Breast epithelium (tissue), 4 donors: ENCODE data around the gene ZPR1. TPM values are rescaled to one million over a fixed set of nuclear protein-coding genes. Genes with fewer than 3 reads are reported as not detected.
A peak's percentile ranks its signal among the peaks of the same experiment; 100 is the strongest.

Experiments used
- DNase-seq, 2 donors: peaks; one replicate each; pipeline ENCODE4 v3.0.0-alpha.2; 2019; ENCODE audit warnings: low spot score in 2 of 2
- H3K27ac ChIP-seq, 2 donors: fragments of 200-600 bp; sonication (generic) in 1 of 2; one replicate each; pipeline ENCODE4 v1.5.1; 2016 to 2019; ENCODE audit warnings: mild to moderate bottlenecking in 1 of 2
- H3K27me3 ChIP-seq, 2 donors: fragments of 200-600 bp; sonication (generic) in 1 of 2; one replicate each; pipeline versions ENCODE4 v1.5.1 to v1.6.0; 2017 to 2019; ENCODE audit warnings: control low read depth in 1 of 2, mild to moderate bottlenecking in 1 of 2
- H3K36me3 ChIP-seq: fragments of 200-600 bp; one replicate; pipeline ENCODE4 v1.5.1; 2019
- H3K4me1 ChIP-seq, 2 donors: fragments of 200-600 bp; sonication (generic); one replicate each; pipeline ENCODE4 v1.5.1; 2016 to 2019; ENCODE audit warnings: control low read depth in 1 of 2
- H3K4me3 ChIP-seq, 3 donors: fragments of 200-600 bp; sonication (generic); 1 replicate in 2 of 3; 2 replicates in 1 of 3; pipeline ENCODE4 v1.5.1; 2016 to 2019; ENCODE audit warnings: mild to moderate bottlenecking in 3 of 3, moderate library complexity in 2 of 3
- H3K9me3 ChIP-seq, 2 donors: fragments of 200-600 bp; sonication (generic) in 1 of 2; one replicate each; pipeline ENCODE4 v1.5.1; 2016 to 2019; ENCODE audit warnings: control low read depth in 1 of 2
- CTCF ChIP-seq, 3 donors: fragments of 450-650 bp; IDR thresholded peaks; one replicate each; pipeline ENCODE4 v1.5.1; 2016 to 2017; ENCODE audit warnings: antibody characterized with exemption in 3 of 3, mild to moderate bottlenecking in 3 of 3, moderate library complexity in 3 of 3
- POLR2A ChIP-seq: fragments of 450-650 bp; IDR thresholded peaks from one replicate; pipeline ENCODE4 v1.6.1; 2016; ENCODE audit warnings: antibody characterized with exemption, mild to moderate bottlenecking, moderate library complexity
- POLR2AphosphoS5 ChIP-seq, 3 donors: sonication (generic); formaldehyde crosslinking; IDR thresholded peaks; one replicate each; pipeline ENCODE4 v1.6.1; 2017; ENCODE audit warnings: antibody characterized with exemption in 3 of 3
- intact Hi-C: fragments of 100-400 bp; cut with DNase I; formaldehyde crosslinking; loops from one replicate; pipeline ENCODE4 v1.15.1; 2023; ENCODE audit warnings: low total_unique reads
- total RNA-seq, 3 donors: library from RNA; depleted of rRNA; stranded (reverse); fragments of >200 nt; gene quantifications; one replicate each; pipeline ENCODE4 v1.1.0, GENCODE V29; 2016

Gene ZPR1
- total RNA-seq, 3 donors from 2014 or later: 29.4 to 38.7 (median 34.7) TPM

GRCh38 chr11:116822575-116822974, 34.8 kb upstream of the ZPR1 start:
- intact Hi-C loops: no loop called here
- TF ChIP-seq POLR2A (no peak), CTCF (IDR thresholded peaks at IDR 0.05) (no peak), POLR2AphosphoS5 (IDR thresholded peaks at IDR 0.05) (no peak)
- Histone ChIP-seq H3K4me3 (no peak overlapping the region), H3K27me3 (no peaks in the 10 kb centered on the region), H3K27ac (no peak overlapping the region), H3K36me3 (no peaks in the 10 kb centered on the region), H3K4me1 (no peaks in the 10 kb centered on the region), H3K9me3 (no peaks in the 10 kb centered on the region)
- no peak for DNase-seq

GRCh38 chr11:116821050-116821918, 33.5 kb upstream of the ZPR1 start:
- H3K4me3 ChIP-seq: no peak overlapping the region
- no peaks in the 10 kb centered on the region for H3K9me3 ChIP-seq
- H3K4me1 ChIP-seq: no peaks in the 10 kb centered on the region
- no peak for TF ChIP-seq POLR2A
- TF ChIP-seq CTCF (IDR thresholded peaks at IDR 0.05): no peak
- TF ChIP-seq POLR2AphosphoS5 (IDR thresholded peaks at IDR 0.05): no peak
- H3K36me3 ChIP-seq: no peaks in the 10 kb centered on the region
- no peak overlapping the region for H3K27ac ChIP-seq
- intact Hi-C loops: no loop called here
- H3K27me3 ChIP-seq: no peaks in the 10 kb centered on the region
- peak in 1 of 2 donors; percentile 46 for DNase-seq

- intact Hi-C loops: no loop called here
- peak in 1 of 2 donors; percentile 7 for DNase-seq
- no peak overlapping the region for H3K4me3 ChIP-seq
- no peaks in the 10 kb centered on the region for H3K27me3 ChIP-seq
- H3K9me3 ChIP-seq: no peaks in the 10 kb centered on the region
- no peaks in the 10 kb centered on the region for H3K4me1 ChIP-seq
- no peak for TF ChIP-seq POLR2A
- no peak for TF ChIP-seq POLR2AphosphoS5 (IDR thresholded peaks at IDR 0.05)
- no peak for TF ChIP-seq CTCF (IDR thresholded peaks at IDR 0.05)
- H3K27ac ChIP-seq: no peak overlapping the region
- no peaks in the 10 kb centered on the region for H3K36me3 ChIP-seq
Observed at GRCh38 chr11:116819049-116819448, 31.2 kb upstream of the ZPR1 start.

- Histone ChIP-seq H3K9me3 (no peaks in the 10 kb centered on the region), H3K27ac (no peak overlapping the region), H3K36me3 (no peaks in the 10 kb centered on the region), H3K27me3 (no peaks in the 10 kb centered on the region), H3K4me1 (no peaks in the 10 kb centered on the region), H3K4me3 (no peak overlapping the region)
- no peak for DNase-seq
- TF ChIP-seq CTCF (IDR thresholded peaks at IDR 0.05): no peak
- intact Hi-C loops: no loop called here
Observed at GRCh38 chr11:116814502-116814901, 26.7 kb upstream of the ZPR1 start.

GRCh38 chr11:116813781-116814471, 26.1 kb upstream of the ZPR1 start:
- Histone ChIP-seq H3K27me3 (no peaks in the 10 kb centered on the region), H3K9me3 (no peaks in the 10 kb centered on the region), H3K4me1 (no peaks in the 10 kb centered on the region), H3K4me3 (no peak overlapping the region), H3K36me3 (no peaks in the 10 kb centered on the region), H3K27ac (no peak overlapping the region)
- peak in 1 of 2 donors; percentile 5 for DNase-seq
- intact Hi-C loops: no loop called here
- TF ChIP-seq CTCF (IDR thresholded peaks at IDR 0.05) (no peak), POLR2AphosphoS5 (IDR thresholded peaks at IDR 0.05) (no peak), POLR2A (no peak)
